Bone marrow (tissue), 2 donors: Measurements from ENCODE around the gene SELENOO.
"Not testable (repeated sequence)": the region's sequence is repeated elsewhere in the genome, so short reads cannot be mapped to it uniquely, and the experiment has no call there.

Experiments
- DNase-seq, 2 donors: peaks; one replicate each; lab custom pipeline; 2025; lab: John Stamatoyannopoulos, UW

The SELENOO gene

GRCh38 chr22:50201191-50202129 lies 649 bp downstream of the SELENOO start:
- no peak for DNase-seq

- no peak for DNase-seq
Observed at GRCh38 chr22:50202130-50202666, 1.4 kb downstream of the SELENOO start.

GRCh38 chr22:50203288-50203687 lies 2.5 kb downstream of the SELENOO start:
- DNase-seq = no peak

- DNase-seq = no peak
Observed at GRCh38 chr22:50204571-50204970, 3.8 kb downstream of the SELENOO start.

- DNase-seq = not testable (repeated sequence)
Observed at GRCh38 chr22:50204998-50205397, 4.2 kb downstream of the SELENOO start.

GRCh38 chr22:50205781-50206569 lies 5.2 kb downstream of the SELENOO start:
- DNase-seq = no peak

GRCh38 chr22:50206599-50206998 lies 5.8 kb downstream of the SELENOO start:
- no peak for DNase-seq

- no peak for DNase-seq
Observed at GRCh38 chr22:50207383-50208140, 6.8 kb downstream of the SELENOO start.

- DNase-seq = no peak
Observed at GRCh38 chr22:50208430-50208938, 7.7 kb downstream of the SELENOO start.

- no peak for DNase-seq
Observed at GRCh38 chr22:50208939-50209892, 8.4 kb downstream of the SELENOO start.

GRCh38 chr22:50209893-50210292 lies 9.1 kb downstream of the SELENOO start:
- peak in 1 of 2 donors; percentile 27 for DNase-seq

GRCh38 chr22:50210378-50211139 lies 9.7 kb downstream of the SELENOO start:
- no peak for DNase-seq

GRCh38 chr22:50211147-50211546 lies 10.3 kb downstream of the SELENOO start:
- DNase-seq = no peak

GRCh38 chr22:50213263-50213662 lies 12.5 kb downstream of the SELENOO start:
- DNase-seq = no peak

GRCh38 chr22:50215297-50216054 lies 14.7 kb downstream of the SELENOO start:
- DNase-seq = no peak

- no peak for DNase-seq
Observed at GRCh38 chr22:50216055-50216683, 15.4 kb downstream of the SELENOO start.

- no peak for DNase-seq
Observed at GRCh38 chr22:50216684-50217520, 16.1 kb downstream of the SELENOO start.
